ENCODE data around the gene LCE1F. TPM values are rescaled to one million over a fixed set of nuclear protein-coding genes. Genes with fewer than 3 reads are reported as not detected.
A peak's percentile ranks its signal among the peaks of the same experiment; 100 is the strongest.

The LCE1F gene
- total RNA-seq, 1 donor from 2014 or later = not detected

GRCh38 chr1:152777510-152778137 lies 2.7 kb downstream of the LCE1F start:
- Histone ChIP-seq H3K4me3 (ENCODE audit: low read depth, low read length) (no peak overlapping the region), H3K36me3 (ENCODE audit: control insufficient read depth, insufficient read depth, low read length) (no peaks in the 10 kb centered on the region), H3K27me3 (ENCODE audit: control insufficient read depth, insufficient read depth, low read length) (no peaks in the 10 kb centered on the region)
- TF ChIP-seq CTCF (IDR thresholded peaks at IDR 0.05; ENCODE audit: insufficient read depth, low read length, severe bottlenecking) = peak; percentile 69
- no peak for DNase-seq (ENCODE audit: low read depth)
- peak; percentile 86 for FAIRE-seq

- no peaks in the 10 kb centered on the region for H3K36me3 ChIP-seq (ENCODE audit: control insufficient read depth, insufficient read depth, low read length)
- FAIRE-seq (peak; percentile 36), DNase-seq (ENCODE audit: low read depth) (peak; percentile 69)
- no peak overlapping the region for H3K4me3 ChIP-seq (ENCODE audit: low read depth, low read length)
- no peak for TF ChIP-seq CTCF (IDR thresholded peaks at IDR 0.05; ENCODE audit: insufficient read depth, low read length, severe bottlenecking)
- H3K27me3 ChIP-seq (ENCODE audit: control insufficient read depth, insufficient read depth, low read length) = no peaks in the 10 kb centered on the region
These were observed 8.2 kb downstream of the LCE1F start for GRCh38 chr1:152783095-152783494.

GRCh38 chr1:152786077-152786476 lies 11.1 kb downstream of the LCE1F start, which contains the start of gene LCE1E:
Gene LCE1E (plus strand): TSS chr1:152786257. CDS start chr1:152787300, 1,043 bp downstream.
- no peak within 1 kb of the TSS for H3K4me3 ChIP-seq (ENCODE audit: low read depth, low read length)
- no peaks in the 10 kb centered on the region for H3K36me3 ChIP-seq (ENCODE audit: control insufficient read depth, insufficient read depth, low read length)
- FAIRE-seq = no peak
- peak; percentile 90 for DNase-seq (ENCODE audit: low read depth)
- TF ChIP-seq CTCF (IDR thresholded peaks at IDR 0.05; ENCODE audit: insufficient read depth, low read length, severe bottlenecking) = peak; percentile 22
- H3K27me3 ChIP-seq (ENCODE audit: control insufficient read depth, insufficient read depth, low read length) = peaks cover 5% of the 10 kb centered on the region

- FAIRE-seq = no peak
- TF ChIP-seq CTCF (IDR thresholded peaks at IDR 0.05; ENCODE audit: insufficient read depth, low read length, severe bottlenecking) = no peak
- H3K36me3 ChIP-seq (ENCODE audit: control insufficient read depth, insufficient read depth, low read length) = no peaks in the 10 kb centered on the region
- DNase-seq (ENCODE audit: low read depth) = no peak
- no peak overlapping the region for H3K4me3 ChIP-seq (ENCODE audit: low read depth, low read length)
- H3K27me3 ChIP-seq (ENCODE audit: control insufficient read depth, insufficient read depth, low read length) = peaks cover 1% of the 10 kb centered on the region
These were observed 20.7 kb downstream of the LCE1F start for GRCh38 chr1:152795686-152796085.

GRCh38 chr1:152796421-152796820 lies 21.5 kb downstream of the LCE1F start, which contains the start of gene LCE1D:
Gene LCE1D (plus strand): TSS chr1:152796721. CDS start chr1:152797795, 1,074 bp downstream.
- Histone ChIP-seq H3K4me3 (ENCODE audit: low read depth, low read length) (no peak within 1 kb of the TSS), H3K36me3 (ENCODE audit: control insufficient read depth, insufficient read depth, low read length) (no peaks in the 10 kb centered on the region), H3K27me3 (ENCODE audit: control insufficient read depth, insufficient read depth, low read length) (no peaks in the 10 kb centered on the region)
- no peak for FAIRE-seq
- DNase-seq (ENCODE audit: low read depth) = no peak
- no peak for TF ChIP-seq CTCF (IDR thresholded peaks at IDR 0.05; ENCODE audit: insufficient read depth, low read length, severe bottlenecking)

GRCh38 chr1:152801333-152801732 lies 26.4 kb downstream of the LCE1F start:
- TF ChIP-seq CTCF (IDR thresholded peaks at IDR 0.05; ENCODE audit: insufficient read depth, low read length, severe bottlenecking) = no peak
- H3K27me3 ChIP-seq (ENCODE audit: control insufficient read depth, insufficient read depth, low read length) = no peaks in the 10 kb centered on the region
- DNase-seq (ENCODE audit: low read depth) = peak; percentile 37
- H3K36me3 ChIP-seq (ENCODE audit: control insufficient read depth, insufficient read depth, low read length) = no peaks in the 10 kb centered on the region
- peak; percentile 55 for FAIRE-seq
- no peak overlapping the region for H3K4me3 ChIP-seq (ENCODE audit: low read depth, low read length)

All from bronchial epithelial cell (primary cell).